ENCODE results near the gene EPC1.

DNA sequence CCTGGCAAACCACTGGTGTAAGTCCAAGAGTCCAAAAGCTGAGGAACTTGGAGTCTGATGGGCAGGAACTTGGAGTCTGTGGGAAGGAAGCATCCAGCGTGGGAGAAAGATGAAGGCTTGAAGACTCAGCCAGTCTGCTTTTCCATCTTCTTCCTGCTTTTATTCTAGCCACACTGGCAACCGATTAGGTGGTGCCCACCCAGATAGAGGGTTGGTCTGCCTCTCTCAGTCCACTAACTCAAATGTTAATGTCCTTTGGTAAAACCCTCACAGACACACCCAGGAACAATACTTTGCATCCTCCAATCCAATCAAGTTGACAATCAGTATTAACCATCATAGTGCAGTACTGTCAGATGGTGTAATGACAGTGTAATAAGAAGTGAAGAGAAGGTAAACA, 119.2 kb downstream of the EPC1 start:
- TF ChIP-seq POLR2AphosphoS5 (IDR thresholded peaks at IDR 0.05; ENCODE audit: low read length): no peak
- no peak for TF ChIP-seq KDM1A (IDR thresholded peaks at IDR 0.05; ENCODE audit: borderline replicate concordance)
- TF ChIP-seq, protein P1, sequence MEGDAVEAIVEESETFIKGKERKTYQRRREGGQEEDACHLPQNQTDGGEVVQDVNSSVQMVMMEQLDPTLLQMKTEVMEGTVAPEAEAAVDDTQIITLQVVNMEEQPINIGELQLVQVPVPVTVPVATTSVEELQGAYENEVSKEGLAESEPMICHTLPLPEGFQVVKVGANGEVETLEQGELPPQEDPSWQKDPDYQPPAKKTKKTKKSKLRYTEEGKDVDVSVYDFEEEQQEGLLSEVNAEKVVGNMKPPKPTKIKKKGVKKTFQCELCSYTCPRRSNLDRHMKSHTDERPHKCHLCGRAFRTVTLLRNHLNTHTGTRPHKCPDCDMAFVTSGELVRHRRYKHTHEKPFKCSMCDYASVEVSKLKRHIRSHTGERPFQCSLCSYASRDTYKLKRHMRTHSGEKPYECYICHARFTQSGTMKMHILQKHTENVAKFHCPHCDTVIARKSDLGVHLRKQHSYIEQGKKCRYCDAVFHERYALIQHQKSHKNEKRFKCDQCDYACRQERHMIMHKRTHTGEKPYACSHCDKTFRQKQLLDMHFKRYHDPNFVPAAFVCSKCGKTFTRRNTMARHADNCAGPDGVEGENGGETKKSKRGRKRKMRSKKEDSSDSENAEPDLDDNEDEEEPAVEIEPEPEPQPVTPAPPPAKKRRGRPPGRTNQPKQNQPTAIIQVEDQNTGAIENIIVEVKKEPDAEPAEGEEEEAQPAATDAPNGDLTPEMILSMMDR (IDR thresholded peaks at IDR 0.05 in 2 of 3, conservative IDR thresholded peaks at IDR 0.05 in 1 of 3; ENCODE audit: control insufficient read depth in 2 of 3, extremely low read depth in 1 of 3, insufficient read depth in 1 of 3, low read depth in 3 of 3, low read length in 3 of 3): no peak
- TF ChIP-seq RAD51 (IDR thresholded peaks at IDR 0.05): no peak
- TF ChIP-seq EP300 (IDR thresholded peaks at IDR 0.05; ENCODE audit: borderline replicate concordance in 1 of 2, control insufficient read depth in 1 of 2, low read depth in 2 of 2, low read length in 2 of 2): no peak

All from GM12878 (cell line).